GM21737 (cell line): ENCODE measurements around the gene CLTRN.

Source experiments
- ATAC-seq: cut with Tn5 transposase; IDR thresholded peaks from one replicate; pipeline ENCODE4 v1.9.1; 2021; ENCODE audit warnings: mild to moderate bottlenecking, moderate library complexity; ENCODE audit not compliant: unreplicated experiment

The CLTRN gene

DNA sequence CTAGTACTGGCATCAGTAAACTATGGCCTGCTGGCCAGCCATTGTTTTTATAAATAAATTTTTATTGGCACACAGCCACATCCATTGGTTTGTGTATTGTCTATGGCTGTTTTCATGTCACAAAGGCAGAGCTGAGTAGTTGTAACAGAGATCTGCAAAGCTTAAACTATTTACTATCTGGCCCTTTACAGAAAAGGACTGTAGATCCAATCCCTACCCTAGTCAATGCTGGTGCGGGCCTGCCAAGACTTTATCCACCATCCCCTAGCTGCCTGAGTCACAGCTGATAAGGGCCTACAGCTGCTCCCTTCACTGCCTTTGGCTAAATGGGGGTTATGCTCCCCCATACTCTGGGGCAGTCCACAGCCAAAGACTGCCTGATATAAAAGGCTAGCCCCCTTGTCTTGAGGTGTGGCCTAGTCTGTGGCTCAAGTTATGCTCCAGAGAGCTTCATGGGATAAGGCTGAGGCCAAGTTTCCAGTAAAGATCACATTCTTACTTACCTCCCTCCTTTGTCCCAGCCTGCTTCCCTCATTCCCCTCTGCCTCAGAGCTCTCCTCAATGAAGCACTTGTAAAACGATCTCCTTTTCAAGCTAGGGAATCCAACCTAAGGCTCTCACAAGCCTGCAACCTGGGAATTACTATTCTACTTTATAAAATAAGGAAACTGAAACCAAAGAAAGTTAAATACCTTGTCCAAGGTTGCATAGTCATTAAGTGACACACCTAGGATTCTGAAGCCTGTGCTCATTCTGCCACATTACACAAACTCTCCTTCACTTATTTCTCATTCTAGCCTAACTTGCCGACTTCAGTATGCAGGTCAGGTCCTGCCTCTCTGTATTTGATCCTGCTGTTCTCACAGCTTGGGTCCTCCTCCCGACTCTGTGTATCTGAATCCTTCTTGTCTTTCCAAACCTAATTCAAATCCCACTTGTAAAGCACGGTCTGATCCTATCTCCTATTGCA, 84.5 kb downstream of the CLTRN start:
- no peak for ATAC-seq
